K562 (cell line): ENCODE measurements around the gene EML3. TPM values are rescaled to one million over a fixed set of nuclear protein-coding genes. Genes with fewer than 3 reads are reported as not detected.

Source experiments
- ATF4 ChIP-seq: fragments of 450-650 bp; formaldehyde crosslinking; IDR thresholded peaks from 2 replicates; pipeline ENCODE4 v1.4.0; 2022; ENCODE audit warnings: mild to moderate bottlenecking, moderate library complexity
- CREM ChIP-seq: IDR thresholded peaks from 2 replicates; pipeline ENCODE4 v1.6.1; 2014; ENCODE audit warnings: antibody characterized with exemption, low read depth
- GABPB1 ChIP-seq: sonication (generic); formaldehyde crosslinking; IDR thresholded peaks from 2 replicates; pipeline ENCODE4 v1.8.0; 2022; ENCODE audit warnings: mild to moderate bottlenecking, missing genetic modification reagents
- HBP1 ChIP-seq: fragments of 450-650 bp; formaldehyde crosslinking; IDR thresholded peaks from 2 replicates; pipeline ENCODE4 v1.4.0; 2022; ENCODE audit warnings: missing genetic modification characterization
- HDAC1 ChIP-seq, 2 experiments: fragments of 450-650 bp; IDR thresholded peaks; 2 replicates each; pipeline ENCODE4 v1.6.1; 2016 to 2017; ENCODE audit warnings: inconsistent platforms in 1 of 2, mild to moderate bottlenecking in 1 of 2, moderate library complexity in 1 of 2
- KDM1A ChIP-seq, 2 experiments: fragments of 450-650 bp; IDR thresholded peaks; 2 replicates each; pipeline ENCODE4 v1.6.1; 2016; ENCODE audit warnings: mild to moderate bottlenecking in 2 of 2
- NR2C1 ChIP-seq, 2 experiments: fragments of 450-650 bp; IDR thresholded peaks; 2 replicates each; pipeline ENCODE4 v1.6.1; 2017; ENCODE audit warnings: mild to moderate bottlenecking in 2 of 2, antibody characterized with exemption in 1 of 2, inconsistent platforms in 1 of 2, missing compliant biosample characterization in 1 of 2, missing genetic modification characterization in 1 of 2
- NR2C2 ChIP-seq, 2 experiments: fragments of 200-800 bp in 1 of 2; sonication (Bioruptor generic) in 1 of 2; sonication (generic) in 1 of 2; formaldehyde crosslinking in 1 of 2; IDR thresholded peaks; 2 replicates each; pipeline versions ENCODE4 v1.6.1 to v1.8.0; 2016 to 2022; ENCODE audit warnings: mild to moderate bottlenecking in 1 of 2, missing compliant biosample characterization in 1 of 2, missing genetic modification characterization in 1 of 2, missing genetic modification reagents in 1 of 2
- POLR2B ChIP-seq: fragments of 450-650 bp; IDR thresholded peaks from 2 replicates; pipeline ENCODE4 v1.6.1; 2018; ENCODE audit warnings: low read depth; ENCODE audit not compliant: partially characterized antibody
- RBFOX2 ChIP-seq: fragments of 200-400 bp; formaldehyde crosslinking; IDR thresholded peaks from 2 replicates; pipeline ENCODE4 v1.6.1; 2017; ENCODE audit warnings: low read depth, mild to moderate bottlenecking, low read length, moderate library complexity
- RBM17 ChIP-seq: fragments of 200-400 bp; formaldehyde crosslinking; IDR thresholded peaks from 2 replicates; pipeline ENCODE4 v1.6.1; 2017; ENCODE audit warnings: low read depth, mild to moderate bottlenecking, low read length, borderline replicate concordance
- RBM25 ChIP-seq: fragments of 200-400 bp; formaldehyde crosslinking; IDR thresholded peaks from 2 replicates; pipeline ENCODE4 v1.6.1; 2018; ENCODE audit warnings: low read length, low read depth, moderate library complexity; ENCODE audit not compliant: severe bottlenecking
- RFX7 ChIP-seq: fragments of 250-450 bp; sonication (Bioruptor Pico); IDR thresholded peaks from 2 replicates; pipeline ENCODE4 v1.5.1; 2021; ENCODE audit warnings: mild to moderate bottlenecking
- RHOXF2B ChIP-seq: fragments of 250-450 bp; sonication (Bioruptor Pico); conservative IDR thresholded peaks from 2 replicates; pipeline ENCODE4 v1.5.1; 2021
- SMARCA4 ChIP-seq: fragments of 450-650 bp; IDR thresholded peaks from 2 replicates; pipeline ENCODE4 v1.6.1; 2016
- SMARCC2 ChIP-seq: fragments of 450-650 bp; IDR thresholded peaks from 2 replicates; pipeline ENCODE4 v1.6.1; 2017; ENCODE audit warnings: antibody characterized with exemption, moderate library complexity, mild to moderate bottlenecking, low read depth
- TFE3 ChIP-seq: fragments of 450-650 bp; formaldehyde crosslinking; IDR thresholded peaks from 2 replicates; pipeline ENCODE4 v1.4.0; 2020; ENCODE audit warnings: mild to moderate bottlenecking, mixed read lengths
- TOE1 ChIP-seq, 2 experiments: fragments of 450-650 bp in 1 of 2; sonication (generic) in 1 of 2; formaldehyde crosslinking in 1 of 2; IDR thresholded peaks; 2 replicates each; pipeline versions ENCODE4 v1.7.1 to v1.8.0; 2016 to 2022; ENCODE audit warnings: borderline replicate concordance in 2 of 2, mild to moderate bottlenecking in 2 of 2, antibody characterized with exemption in 1 of 2, inconsistent platforms in 1 of 2, low read depth in 1 of 2, missing genetic modification reagents in 1 of 2, moderate library complexity in 1 of 2
- ZFP1 ChIP-seq: fragments of 450-650 bp; formaldehyde crosslinking; IDR thresholded peaks from 2 replicates; pipeline ENCODE4 v1.4.0; 2020; ENCODE audit warnings: mild to moderate bottlenecking, mixed read lengths
- ZNF740 ChIP-seq, 3 experiments: fragments of 200-800 bp in 1 of 3; sonication (Bioruptor generic) in 1 of 3; sonication (generic) in 1 of 3; formaldehyde crosslinking in 1 of 3; IDR thresholded peaks; 2 replicates each; pipeline versions ENCODE4 v1.6.1 to v1.8.0; 2016 to 2022; ENCODE audit warnings: mild to moderate bottlenecking in 2 of 3, missing compliant biosample characterization in 2 of 3, missing genetic modification characterization in 2 of 3, missing genetic modification reagents in 1 of 3
- ZNF764 ChIP-seq: fragments of 250-450 bp; sonication (Bioruptor Pico); IDR thresholded peaks from 2 replicates; pipeline ENCODE4 v1.4.0; 2020; ENCODE audit warnings: low read depth, mild to moderate bottlenecking, moderate library complexity
- polyA plus RNA-seq, 8 experiments: library from polyadenylated mRNA; depleted of rRNA in 4 of 8; stranded (reverse) in 5 of 8; unstranded in 3 of 8; fragments of >200 nt; fragmentation: Nextera tagmentation in 2 of 8; fragmentation: Illumina TruSeq in 1 of 8; extraction: Ambion mirVana in 2 of 8; extraction: Trizol in 1 of 8; gene quantifications; 2 replicates each; pipeline versions ENCODE4 v1.2.1 to v1.2.3, GENCODE V29; 2011 to 2014; ENCODE audit warnings: inconsistent platforms in 1 of 8, missing spikeins in 1 of 8
- total RNA-seq, 7 experiments: library from RNA; depleted of rRNA in 6 of 7; stranded (reverse); fragments of >200 nt in 6 of 7; fragmentation: Illumina TruSeq in 2 of 7; extraction: Trizol in 2 of 7; gene quantifications; 2 replicates each; pipeline versions ENCODE4 v1.2.1 to v1.2.3, GENCODE V29; 2011 to 2021; ENCODE audit warnings: low replicate concordance in 1 of 7

EML3 gene
- total and polyA plus RNA-seq, 9 of the 15 experiments (the other 6 are each of a cell fraction or from before 2014, with no cell fraction given), result 0.32 to 90.5 (median 26.4) TPM

DNA sequence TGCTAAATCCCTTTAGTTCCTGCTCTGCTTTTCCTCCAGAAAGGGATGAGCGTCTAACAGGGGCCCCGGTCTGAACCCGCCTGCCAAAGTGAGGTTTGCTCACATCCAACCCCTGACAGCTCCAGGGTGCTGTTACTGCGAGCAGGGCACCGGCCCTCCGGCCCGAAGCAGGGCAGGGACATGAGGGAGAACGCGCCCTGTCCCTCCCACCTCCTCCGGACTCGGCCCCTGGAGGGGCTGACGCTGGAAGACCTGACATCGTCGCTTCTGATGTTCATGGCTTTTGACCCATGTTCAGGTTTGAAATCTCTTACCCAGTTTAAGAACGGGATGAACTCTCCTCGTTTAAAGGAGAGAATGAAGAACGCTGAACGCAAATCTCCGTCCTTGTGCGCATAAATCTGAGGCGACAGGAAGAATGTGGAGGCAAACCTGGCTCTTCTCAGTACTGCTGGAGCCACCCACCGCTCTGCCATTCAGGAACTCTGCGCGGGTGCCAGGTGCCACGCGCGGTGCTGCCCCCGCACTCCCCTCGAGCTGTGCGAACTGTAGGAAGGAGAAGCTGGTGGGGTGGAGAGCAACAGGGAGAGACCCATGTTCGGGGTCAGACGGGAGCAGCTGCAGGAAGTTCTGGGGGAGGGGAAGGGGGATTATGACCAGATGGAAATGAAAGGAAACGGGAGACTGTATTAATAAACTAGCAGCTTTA, 38.1 kb downstream of the EML3 start (continued):
- TF ChIP-seq ZNF740 (CRISPR knock-in tag; IDR thresholded peaks at IDR 0.05) (no peak), ZNF740 (tag; IDR thresholded peaks at IDR 0.05) (peak in 1 of 2 experiments; percentile 26; a peak in 1 of 4 replicates), RBFOX2 (peak; percentile 13), RBM17 (no peak), HDAC1 (IDR thresholded peaks at IDR 0.05) (peak in 1 of 2 experiments; percentile 10; a peak in 2 of 4 replicates), RBM25 (no peak), ATF4 (CRISPR knock-in tag) (peak; percentile 30; the same call in 1 of the 2 replicates), ZFP1 (CRISPR knock-in tag) (no peak), POLR2B (peak; percentile 12), CREM (peak; percentile 2; the same call in 1 of the 2 replicates), SMARCC2 (0 out of 2 replicates have a peak, but pooled peaks have one; percentile 22), NR2C2 (CRISPR knock-in tag; IDR thresholded peaks at IDR 0.05) (0 out of 2 replicates have a peak, but pooled peaks have one; percentile 30), NR2C2 (tag; IDR thresholded peaks at IDR 0.05) (peak; percentile 67), ZNF764 (CRISPR knock-in tag) (0 out of 2 replicates have a peak, but pooled peaks have one; percentile 12), HBP1 (no peak), TOE1 (IDR thresholded peaks at IDR 0.05; ENCODE audit: borderline replicate concordance) (peak; percentile 40; the same call in 1 of the 2 replicates), TOE1 (CRISPR knock-in tag; IDR thresholded peaks at IDR 0.05; ENCODE audit: borderline replicate concordance, low read depth) (no peak), RFX7 (peak; percentile 66), SMARCA4 (peak; percentile 21; the same call in 1 of the 2 replicates), KDM1A (IDR thresholded peaks at IDR 0.05) (peak in 1 of 2 experiments; percentile 52; a peak in 1 of 4 replicates), TFE3 (CRISPR knock-in tag) (no peak), RHOXF2B (CRISPR knock-in tag) (0 out of 2 replicates have a peak, but pooled peaks have one; percentile 54), GABPB1 (0 out of 2 replicates have a peak, but pooled peaks have one; percentile 16), NR2C1 (IDR thresholded peaks at IDR 0.05) (peak; percentile 43; the same call in 1 of the 2 replicates), NR2C1 (tag; IDR thresholded peaks at IDR 0.05) (no peak)
